ENCODE data around the gene TMLHE. TPM values are rescaled to one million over a fixed set of nuclear protein-coding genes. Genes with fewer than 3 reads are reported as not detected.

Gene TMLHE
- total and polyA plus RNA-seq, 2 experiments from 2014 or later: 17.4 to 22.1 TPM

- no peak for TF ChIP-seq CTCF (IDR thresholded peaks at IDR 0.05; ENCODE audit: low read depth, low read length)
- Histone ChIP-seq H3K27ac (no peak overlapping the region), H3K4me3 (no peak overlapping the region), H3K4me1 (ENCODE audit: low read depth) (no peaks in the 10 kb centered on the region), H3K9me3 (ENCODE audit: low read depth) (no peaks in the 10 kb centered on the region), H3K27me3 (no peaks in the 10 kb centered on the region), H3K36me3 (no peaks in the 10 kb centered on the region)
- DNase-seq (ENCODE audit: low read depth in 1 of 2, low spot score in 1 of 2): no peak
Measured at GRCh38 chrX:155441097-155441496, 171.7 kb downstream of the TMLHE start.

Other genes with a start within 250 kb of the TMLHE start
- gene F8A2, start 230.9 kb downstream of the TMLHE start, total RNA-seq: not detected in 2 replicates
- not detected in 2 replicates for gene F8A2, start 230.9 kb downstream of the TMLHE start, polyA plus RNA-seq
- gene F8A3, start 154.3 kb downstream of the TMLHE start, total RNA-seq: 0.63 TPM in 1 of 2 replicates, not detected in the other
- gene F8A3, start 154.3 kb downstream of the TMLHE start, polyA plus RNA-seq: 0.27 and 0.52 TPM in 2 replicates
- gene SPRY3, start 366 bp downstream of the TMLHE start, total RNA-seq: 0.81 and 1.0 TPM in 2 replicates
- 0.65 and 0.95 TPM in 2 replicates for gene SPRY3, start 366 bp downstream of the TMLHE start, polyA plus RNA-seq